ENCODE data around the gene CRYGA.
"Not testable (repeated sequence)": the region's sequence is repeated elsewhere in the genome, so short reads cannot be mapped to it uniquely, and the experiment has no call there.

The CRYGA gene

DNA sequence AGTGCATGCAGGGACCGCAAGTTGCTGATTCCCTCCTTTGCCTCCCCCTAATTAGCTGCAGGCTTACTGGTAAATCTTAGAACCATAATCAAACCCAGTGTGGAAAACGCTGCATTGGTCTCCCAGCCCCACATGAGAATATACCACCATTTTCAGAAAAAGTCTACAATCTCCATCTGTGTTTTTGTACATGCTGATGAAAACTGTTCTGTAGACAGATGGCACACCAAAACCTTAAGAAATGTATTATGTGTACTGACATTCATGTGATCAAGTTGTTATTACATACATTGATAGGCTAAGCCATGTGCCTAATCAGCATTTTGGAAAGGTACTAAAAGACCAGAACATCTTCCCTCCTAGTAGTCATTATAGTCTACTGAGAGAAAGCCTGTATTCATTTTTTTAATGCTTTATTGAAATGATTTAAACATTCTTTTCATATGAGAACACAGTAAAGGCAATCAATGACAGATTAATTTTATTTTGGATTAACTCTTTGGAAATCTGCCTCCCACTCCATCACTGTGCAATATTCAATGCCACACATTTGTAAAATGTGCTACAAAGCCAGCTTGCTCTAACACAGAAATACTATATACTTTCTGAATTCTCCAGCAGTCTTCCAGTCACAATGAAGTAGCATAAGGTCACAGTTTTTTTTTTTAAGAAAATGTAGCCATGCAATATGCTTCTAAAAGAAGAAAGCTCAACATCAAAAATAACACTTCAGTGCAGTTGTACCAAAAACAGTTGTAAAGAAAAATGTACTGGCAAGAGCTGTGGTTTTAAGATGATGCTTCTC lies 1.8 kb upstream of the CRYGA start:
- no peak for DNase-seq (ENCODE audit: low spot score)

DNA sequence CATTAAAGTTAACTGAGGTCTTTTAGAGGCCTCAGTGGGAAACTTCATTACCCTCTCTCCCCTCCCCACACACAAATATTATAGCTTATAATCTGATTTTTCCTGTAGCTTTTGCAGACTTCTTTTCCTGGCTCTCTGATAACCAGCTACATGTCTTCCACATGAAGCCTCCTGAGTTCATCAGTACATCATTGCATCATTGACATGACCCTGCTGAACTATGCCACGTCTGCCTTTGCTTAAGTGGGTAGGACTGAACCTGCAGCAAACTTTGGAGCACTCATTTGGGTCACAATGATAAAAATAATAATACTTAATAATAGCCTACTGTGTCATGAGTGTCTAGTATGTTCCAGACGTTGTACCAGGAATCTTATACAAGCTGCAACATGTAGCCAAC lies 7.0 kb downstream of the CRYGA start:
- DNase-seq (ENCODE audit: low spot score): no peak

DNA sequence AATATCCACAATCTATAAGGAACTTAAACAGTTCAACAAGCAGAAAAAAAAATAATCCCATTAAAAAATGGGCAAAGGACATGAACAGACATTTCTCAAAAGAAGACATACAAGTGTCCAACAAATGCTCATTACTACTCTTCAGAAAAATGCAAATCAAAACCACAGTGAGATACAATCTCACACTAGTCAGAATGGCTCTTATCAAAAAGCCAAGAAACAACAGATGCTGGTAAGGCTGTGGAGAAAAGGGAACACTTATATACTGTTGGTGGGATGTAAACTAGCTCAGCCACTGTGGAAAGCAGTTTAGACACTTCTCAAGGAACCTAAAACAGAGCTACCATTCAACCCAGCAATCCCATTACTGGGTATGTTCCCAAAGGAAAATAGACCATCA lies 10.2 kb downstream of the CRYGA start:
- DNase-seq (ENCODE audit: low spot score): no peak

DNA sequence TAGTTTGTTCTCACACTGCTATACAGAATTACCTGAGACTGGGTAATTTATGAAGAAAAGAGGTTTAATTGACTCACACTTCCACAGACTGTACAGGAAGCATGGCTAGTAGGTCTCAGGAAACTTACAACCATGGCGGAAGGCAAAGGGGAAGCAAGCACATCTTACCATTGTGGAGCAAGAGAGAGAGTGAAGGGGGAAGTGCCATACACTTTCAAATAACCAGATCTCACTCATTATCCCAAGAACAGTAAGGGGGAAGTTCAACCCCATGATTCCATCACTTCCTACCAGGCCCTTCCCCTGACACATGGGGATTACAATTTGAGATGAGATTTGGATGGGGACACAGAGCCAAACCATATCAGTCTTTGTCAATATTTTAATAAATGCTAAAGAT lies 12.4 kb downstream of the CRYGA start:
- DNase-seq (ENCODE audit: low spot score): no peak

DNA sequence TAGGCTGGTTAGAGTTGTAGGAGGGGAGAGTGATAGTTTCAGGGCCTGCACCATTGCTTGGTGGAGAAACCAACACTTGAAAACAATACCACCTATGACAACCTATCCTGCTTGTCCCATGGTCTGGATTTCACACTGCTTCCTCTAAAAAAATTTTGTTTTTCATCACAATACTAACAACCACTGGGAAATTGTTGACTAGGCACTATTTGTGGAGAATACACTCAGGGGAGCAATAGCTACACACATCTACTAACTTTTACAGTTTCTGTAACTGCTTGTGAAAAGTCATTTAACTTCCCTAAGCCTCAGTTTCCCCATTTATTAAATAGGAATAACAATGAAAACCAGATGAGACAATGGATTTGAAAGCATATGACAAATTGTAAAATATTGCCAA lies 13.3 kb downstream of the CRYGA start:
- no peak for DNase-seq (ENCODE audit: low spot score)

DNA sequence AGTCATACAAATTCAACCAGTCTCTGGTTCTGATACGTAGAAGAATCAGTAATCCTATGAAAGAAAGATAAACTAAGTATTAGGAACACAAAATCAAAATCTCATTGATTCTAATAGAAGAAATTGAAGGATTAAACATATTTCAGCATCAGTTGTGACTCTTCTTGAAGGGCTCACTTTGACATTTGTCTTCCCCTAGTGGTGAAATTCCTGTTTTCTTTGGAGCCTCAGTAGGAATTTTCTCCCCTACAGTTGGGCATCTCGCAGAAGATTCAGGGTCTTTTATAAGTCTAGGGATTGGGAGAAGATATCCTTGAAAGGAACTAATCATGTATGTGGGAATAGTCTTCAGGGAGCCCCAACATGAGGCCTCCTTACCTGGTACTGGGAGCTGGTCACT lies 14.6 kb downstream of the CRYGA start:
- no peak for DNase-seq (ENCODE audit: low spot score)

DNA sequence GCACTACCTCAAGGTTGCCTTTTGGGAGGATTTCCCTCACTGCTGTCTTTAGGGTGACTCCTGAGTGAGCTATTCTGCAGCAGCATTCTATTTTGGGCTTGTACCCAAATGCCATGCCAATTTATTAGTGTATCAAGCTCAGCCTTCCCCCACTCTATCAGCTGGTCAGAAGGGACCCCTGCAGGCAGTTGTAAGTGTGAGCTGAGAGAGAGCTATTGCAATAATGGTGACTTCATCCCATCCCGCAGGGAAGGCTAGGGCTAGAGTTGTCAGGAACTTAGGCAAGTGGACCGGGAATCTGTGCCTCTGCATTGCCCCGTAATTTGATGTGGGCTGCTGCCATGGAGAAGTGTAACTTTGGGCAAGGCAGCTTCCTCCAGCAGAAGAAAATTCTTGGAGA lies 15.6 kb downstream of the CRYGA start:
- DNase-seq (ENCODE audit: low spot score): no peak

DNA sequence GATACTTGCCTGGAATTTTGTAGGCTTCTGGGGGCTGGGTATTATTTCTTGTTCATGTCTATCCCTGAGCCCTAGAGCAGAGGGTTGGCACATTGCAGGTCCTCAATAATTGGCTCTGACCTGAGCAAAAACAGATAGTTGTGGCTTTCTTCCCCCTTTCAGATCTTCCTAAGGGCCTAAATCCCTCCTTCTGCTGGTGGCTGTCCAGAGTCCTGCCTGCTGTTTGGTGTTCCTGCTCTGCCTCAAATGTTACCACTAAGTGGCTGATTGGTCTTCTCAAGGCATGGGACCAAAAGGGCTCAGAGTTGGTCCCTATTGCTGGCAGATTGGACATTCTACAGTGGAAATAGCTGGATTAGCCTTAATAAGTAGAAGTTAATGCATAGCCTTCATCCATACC lies 16.4 kb downstream of the CRYGA start:
- no peak for DNase-seq (ENCODE audit: low spot score)

DNA sequence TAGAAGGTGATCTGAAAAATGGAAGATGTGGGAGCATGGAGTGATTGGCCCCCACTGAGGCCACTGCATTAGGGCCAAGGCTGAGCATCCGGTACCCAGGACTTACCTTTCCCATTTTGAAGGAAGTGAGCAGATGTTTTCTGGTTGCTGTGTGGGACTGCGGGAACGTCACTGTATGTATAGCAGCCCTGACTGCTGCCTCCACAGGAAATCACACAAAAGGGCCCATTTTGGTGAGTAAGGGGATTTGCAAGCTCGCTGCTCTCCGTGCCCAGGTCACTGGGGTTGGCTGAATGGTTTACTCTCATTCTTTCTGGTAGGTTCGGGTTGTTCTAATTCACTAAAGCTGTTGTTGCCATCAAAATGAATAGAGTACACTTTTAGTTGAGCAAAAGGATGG lies 17.4 kb downstream of the CRYGA start, which contains the start of gene CRYGB:
Gene CRYGB, minus strand, starts transcription at position 153 of the 400 bp plus-strand sequence. Its CDS starts 38 bp downstream, at position 115.
- no peak for DNase-seq (ENCODE audit: low spot score)

DNA sequence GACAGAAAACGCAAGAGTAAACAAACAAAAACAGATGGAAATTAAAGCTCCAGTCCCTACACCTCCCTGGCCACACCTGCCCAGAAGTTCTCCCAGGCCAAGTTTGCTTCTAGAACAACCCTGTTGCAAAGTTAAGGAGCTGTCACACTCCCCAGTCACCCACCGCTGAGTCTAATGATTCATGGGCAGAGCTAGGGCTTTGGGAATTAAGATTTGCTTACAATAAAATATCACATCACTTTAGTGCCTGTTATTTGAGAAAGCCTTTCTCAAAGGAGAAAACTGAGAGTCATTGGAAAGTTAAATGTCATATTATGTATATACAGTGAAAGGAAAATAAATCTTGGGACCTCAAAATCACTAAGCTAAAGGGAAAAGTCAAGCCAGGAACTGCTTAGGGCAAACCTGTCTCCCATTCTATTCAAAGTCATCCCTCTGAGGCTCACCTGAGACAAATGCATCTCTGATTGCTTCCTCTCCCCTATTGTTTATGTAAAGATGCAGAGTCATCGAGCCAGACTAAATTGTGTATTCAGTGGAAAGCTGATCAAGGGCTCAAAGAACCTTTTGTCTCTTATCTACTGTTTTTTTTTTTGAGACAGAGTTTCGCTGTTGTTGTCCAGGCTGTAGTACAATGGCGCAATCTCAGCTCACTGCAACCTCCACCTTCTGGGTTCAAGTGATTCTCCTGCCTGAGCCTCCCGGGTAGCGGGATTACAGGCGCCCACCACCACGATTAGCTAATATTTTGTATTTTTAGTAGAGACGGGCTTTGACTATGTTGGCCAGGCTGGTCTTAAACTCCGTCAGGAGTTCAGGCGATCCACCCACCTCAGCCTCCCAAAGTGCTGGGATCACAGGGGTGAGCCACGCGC lies 20.2 kb downstream of the CRYGA start:
- DNase-seq (ENCODE audit: low spot score): peak; percentile 62

DNA sequence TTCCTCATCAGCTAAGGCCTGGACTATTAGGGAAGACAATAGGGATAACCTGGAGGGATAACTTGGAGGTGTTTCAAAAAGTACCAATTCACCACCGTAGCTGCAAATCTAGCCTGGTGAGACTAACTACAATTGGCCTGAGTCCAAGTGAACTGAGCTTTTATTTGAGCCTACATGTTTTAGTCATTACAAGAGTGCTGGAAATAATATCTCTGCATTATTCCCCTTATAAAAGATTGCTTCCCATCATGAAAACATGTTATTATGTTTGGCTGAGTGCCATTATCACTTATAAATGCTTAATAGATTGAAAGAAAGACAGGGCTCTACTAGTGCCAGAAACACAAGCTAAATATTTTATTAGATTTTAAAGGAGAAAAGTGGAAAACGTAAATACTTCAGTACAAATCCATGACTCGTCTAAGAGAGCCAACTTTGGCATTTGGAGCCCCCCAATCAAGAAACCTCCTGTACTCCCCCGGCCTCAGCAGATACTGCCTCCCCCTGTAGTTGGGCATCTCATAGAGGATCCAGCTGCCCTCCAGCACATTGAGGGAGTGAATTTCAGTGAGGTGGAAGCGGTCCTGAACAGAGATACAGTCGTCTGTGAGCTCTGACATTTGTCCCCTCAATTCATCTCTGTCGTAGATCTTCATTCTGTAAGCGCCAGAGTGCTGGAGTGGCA lies 21.0 kb downstream of the CRYGA start:
- peak; percentile 12 for DNase-seq (ENCODE audit: low spot score)

DNA sequence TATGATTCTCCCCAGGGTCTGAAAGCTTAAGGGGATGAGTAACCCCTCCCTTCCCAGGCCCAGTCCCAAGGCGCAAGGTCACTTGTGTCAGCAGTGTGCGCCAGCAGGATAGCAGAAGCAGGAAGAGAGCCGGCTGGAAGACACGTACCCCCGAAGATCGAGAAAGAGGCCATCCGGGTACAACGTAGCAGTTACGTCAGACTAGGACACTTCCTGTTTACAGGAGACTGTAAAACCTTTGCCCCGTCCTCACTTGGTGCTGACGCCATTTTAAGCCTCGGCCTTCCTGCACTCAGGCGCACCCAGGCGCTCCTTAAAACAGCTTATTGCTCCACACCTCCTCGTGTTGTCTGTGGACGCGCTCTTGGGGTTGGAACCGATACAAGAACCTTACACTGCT lies 23.9 kb downstream of the CRYGA start:
- no peak for DNase-seq (ENCODE audit: low spot score)

DNA sequence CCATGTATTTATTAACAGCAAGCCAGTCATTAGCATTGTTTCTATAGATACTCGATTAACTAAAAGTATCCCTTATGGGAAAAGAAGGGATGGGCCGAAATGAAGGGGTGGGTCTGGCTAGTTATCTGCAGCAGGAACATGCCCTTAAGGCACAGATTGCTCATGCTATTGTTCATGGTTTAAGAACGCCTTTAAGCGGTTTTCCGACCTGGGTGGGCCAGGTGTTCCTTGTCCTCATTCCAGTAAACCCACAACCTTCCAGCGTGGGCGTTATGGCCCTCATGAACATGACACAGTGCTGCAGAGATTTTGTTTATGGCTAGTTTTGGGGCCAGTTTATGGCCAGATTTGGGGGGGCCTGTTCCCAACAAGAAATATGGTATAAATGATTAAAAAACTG lies 25.1 kb downstream of the CRYGA start:
- not testable (repeated sequence) for DNase-seq (ENCODE audit: low spot score)

DNA sequence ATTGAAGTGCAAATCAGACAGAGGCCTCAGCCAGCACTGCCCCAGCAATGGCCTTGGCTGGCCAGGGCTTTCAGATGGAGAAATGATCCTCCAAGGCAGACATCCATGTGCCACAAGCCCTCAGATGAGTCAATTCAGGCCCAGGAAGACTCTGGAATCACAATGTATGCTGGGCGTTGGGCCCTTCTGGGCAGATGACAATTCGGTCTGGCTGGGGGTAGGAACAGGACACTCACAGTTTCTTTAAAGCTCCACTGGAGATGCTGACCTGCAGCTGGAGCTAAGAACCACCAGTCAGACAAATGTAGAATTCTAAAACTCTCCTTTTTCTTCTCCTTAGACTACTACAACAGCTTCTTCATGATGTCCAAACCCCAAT lies 26.7 kb downstream of the CRYGA start:
- no peak for DNase-seq (ENCODE audit: low spot score)

DNA sequence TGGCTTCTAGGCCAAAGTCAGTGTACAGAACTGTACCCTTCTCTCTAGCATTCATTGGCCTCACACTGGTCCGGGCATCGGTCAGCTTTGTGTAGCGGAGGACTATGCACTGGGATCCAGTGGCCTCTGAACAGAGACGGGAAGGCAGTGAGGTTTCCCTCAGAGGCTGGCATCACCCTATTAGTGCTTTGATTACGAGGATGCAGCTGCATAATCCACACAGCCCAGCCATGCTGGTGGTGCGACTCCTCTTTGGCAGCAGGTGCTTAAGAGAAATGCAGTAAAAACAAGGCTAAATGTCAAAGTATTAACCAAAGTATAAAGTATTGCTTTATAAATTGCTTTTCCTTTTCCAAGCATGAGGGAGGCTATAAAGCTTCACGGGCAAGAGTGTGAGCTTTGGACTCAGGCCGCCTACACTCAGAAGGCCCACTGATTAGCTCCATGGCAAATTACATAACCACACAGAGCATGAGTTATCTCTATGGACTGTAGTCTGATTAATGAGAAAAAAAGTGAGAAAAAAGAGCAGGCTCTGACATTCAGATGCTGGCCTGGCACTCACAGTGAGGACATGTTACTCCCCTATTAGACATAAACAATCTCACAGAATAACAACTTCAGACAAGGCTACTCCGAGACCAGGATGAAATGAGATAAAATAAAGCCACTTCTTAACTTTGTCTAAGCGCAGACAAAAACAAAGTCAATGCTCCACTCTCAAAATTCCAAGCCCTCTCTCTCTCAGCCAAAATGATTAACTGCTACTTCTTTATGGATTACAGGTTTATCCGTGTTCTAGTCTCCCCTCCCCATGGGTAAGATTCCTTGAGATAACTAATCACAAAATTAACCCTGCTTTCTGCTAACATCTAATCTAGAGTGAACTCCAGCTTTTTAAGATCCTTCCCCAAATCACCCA lies 27.3 kb downstream of the CRYGA start:
- DNase-seq (ENCODE audit: low spot score): no peak

DNA sequence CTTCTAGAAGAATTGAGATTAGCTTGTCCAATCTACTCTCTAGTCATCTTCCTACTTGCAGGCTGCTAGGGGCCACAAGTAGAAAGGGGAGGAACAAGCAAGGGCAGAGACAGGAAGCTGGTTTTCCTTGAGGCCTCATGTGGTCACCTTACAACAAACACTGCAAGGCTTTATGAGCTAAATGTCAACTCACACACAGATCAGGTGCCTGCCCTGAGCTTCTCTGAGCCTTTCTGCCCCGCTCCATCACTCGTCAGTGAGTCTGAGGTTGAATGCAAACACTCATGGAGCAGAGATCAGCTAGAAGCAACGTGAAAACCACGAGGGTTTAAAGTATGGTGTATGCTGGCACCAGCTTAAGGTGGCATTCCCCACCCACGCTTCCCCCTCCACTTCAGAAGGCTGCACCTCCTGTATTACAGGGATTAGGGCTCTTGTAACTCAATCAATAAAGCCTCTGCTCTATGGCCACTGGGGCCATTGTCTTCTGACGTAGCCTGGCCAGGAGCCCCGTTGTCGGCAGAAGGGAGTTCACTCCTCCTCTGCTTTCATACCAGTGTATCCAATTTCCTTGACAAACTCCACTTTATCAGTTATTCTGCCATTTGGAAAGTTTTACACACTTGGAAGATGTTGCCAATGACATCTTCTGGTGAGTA lies 28.3 kb downstream of the CRYGA start:
- DNase-seq (ENCODE audit: low spot score): no peak

DNA sequence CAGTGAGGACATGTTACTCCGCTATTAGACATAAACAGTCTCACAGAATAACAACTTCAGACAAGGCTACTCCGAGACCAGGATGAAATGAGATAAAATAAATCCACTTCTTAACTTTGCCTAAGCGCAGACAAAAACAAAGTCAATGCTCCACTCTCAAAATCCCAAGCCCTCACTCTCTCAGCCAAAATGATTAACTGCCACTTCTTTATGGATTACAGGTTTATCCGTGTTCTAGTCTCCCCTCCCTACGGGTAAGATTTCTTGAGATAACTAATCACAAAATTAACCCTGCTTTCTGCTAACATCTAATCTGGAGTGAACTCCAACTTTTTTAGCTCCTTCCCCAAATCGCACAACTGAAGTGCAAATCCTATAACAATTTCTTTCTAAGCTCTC lies 32.7 kb downstream of the CRYGA start:
- no peak for DNase-seq (ENCODE audit: low spot score)

DNA sequence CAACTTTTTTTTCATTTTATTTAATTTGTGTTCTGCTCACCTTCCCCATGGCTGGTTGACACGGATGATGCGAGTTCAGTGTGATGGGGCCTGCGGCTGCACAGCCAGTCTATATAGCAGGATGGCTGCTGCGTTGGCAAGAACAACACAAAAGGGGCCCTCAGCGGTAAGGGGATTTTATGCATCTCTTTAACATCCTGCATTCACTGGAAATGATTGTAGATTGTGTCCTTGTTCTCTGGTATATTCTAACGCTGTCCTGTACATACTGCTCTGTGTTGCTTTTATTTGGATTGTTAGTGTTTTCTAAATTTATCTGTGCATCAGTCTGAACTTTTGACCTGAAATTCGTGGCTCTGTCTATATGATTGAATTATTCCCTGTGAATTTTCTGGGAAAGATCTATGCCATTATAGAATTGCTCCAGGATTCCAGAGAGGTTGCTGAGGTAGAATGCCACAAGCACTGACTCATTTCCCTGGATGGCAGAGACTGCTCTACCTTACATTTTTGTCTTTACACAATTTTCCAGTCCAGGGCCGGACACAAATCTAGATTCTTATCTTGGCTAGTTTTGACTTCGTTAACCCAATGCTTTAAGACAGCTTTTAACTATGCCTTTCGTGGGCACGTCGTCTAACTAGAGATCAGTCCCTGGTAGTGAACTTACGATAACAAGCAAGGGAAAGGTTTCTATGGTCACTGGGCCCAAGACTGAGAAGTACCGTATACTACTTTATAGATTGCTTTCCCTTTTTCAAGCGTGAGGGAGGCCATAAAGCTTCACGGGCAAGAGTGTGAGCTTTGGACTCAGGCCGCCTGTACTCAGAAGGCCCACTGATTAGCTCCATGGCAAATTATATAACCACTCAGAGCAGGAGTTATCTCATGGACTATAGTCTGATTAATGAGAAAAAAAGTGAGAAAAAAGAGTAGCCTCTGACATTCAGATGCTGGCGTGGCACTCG lies 33.4 kb downstream of the CRYGA start, which contains the start of gene CRYGC:
Gene CRYGC, minus strand, starts transcription at position 85 of the 968 bp plus-strand sequence. Its CDS starts 36 bp downstream, at position 49.
- no peak for DNase-seq (ENCODE audit: low spot score)

DNA sequence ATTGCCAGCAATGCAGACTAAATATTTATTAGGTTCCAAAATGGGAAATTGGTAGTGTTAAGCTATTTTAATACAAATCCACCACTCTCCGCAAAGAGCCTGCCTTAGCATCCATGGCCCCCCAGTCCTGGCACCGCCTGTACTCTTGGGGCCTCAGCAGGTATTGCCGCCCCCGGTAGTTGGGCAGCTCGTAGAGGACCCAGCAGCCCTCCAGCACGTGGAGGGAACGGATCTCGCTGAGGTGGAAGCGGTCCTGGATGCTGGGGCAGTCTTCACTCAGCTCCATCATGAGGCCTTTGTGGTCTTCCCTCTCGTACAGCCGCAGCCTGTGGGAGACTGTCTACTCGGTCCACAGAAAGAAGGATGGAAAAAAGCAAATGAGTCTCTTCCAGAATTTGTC lies 35.3 kb downstream of the CRYGA start:
- no peak for DNase-seq (ENCODE audit: low spot score)

DNA sequence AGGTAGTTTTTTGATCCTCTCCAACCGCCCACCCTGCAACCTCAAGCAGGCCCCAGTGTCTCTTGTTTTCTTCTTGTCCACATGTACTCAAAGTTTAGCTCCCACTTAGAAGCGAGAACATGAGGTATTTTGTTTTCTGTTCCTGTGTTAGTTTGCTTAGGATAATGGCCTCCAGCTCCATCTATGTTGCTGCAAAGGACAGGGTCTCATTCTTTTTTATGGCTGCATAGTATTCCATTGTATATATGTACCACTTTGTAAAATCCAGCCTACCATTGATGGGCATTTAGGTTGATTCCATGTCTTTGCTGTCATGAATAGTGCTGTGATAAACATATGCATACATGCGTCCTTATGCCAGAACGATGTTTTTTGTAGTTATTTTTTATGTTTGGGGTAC lies 36.3 kb downstream of the CRYGA start:
- no peak for DNase-seq (ENCODE audit: low spot score)

Measured in pons (tissue), 1 donor.